NB4 (cell line): Measurements from ENCODE around the gene CCR4.
"Not testable (repeated sequence)": the region's sequence is repeated elsewhere in the genome, so short reads cannot be mapped to it uniquely, and the experiment has no call there.

Experiments
- DNase-seq: peaks from one replicate; pipeline ENCODE4 v3.0.0; 2010; ENCODE audit warnings: low read depth
- H3K4me3 ChIP-seq: one replicate; pipeline ENCODE4 v1.5.1; 2011; ENCODE audit warnings: mild to moderate bottlenecking, low read depth, low read length, moderate library complexity
- MYC ChIP-seq: IDR thresholded peaks from 2 replicates; pipeline ENCODE4 v1.6.1; 2011; ENCODE audit warnings: low read depth, low read length
- POLR2A ChIP-seq: IDR thresholded peaks from 2 replicates; pipeline ENCODE4 v1.6.1; 2011; ENCODE audit warnings: mild to moderate bottlenecking; ENCODE audit not compliant: insufficient read length; ENCODE audit errors: extremely low read depth
- TF ChIP-seq, protein P1 (sequence below): IDR thresholded peaks from one replicate; pipeline ENCODE4 v1.5.1; 2012; ENCODE audit warnings: low read depth, low read length
- TF ChIP-seq, protein P2 (sequence below): IDR thresholded peaks from 2 replicates; pipeline ENCODE4 v1.6.1; 2011; ENCODE audit warnings: low read depth, low read length

Gene CCR4

DNA sequence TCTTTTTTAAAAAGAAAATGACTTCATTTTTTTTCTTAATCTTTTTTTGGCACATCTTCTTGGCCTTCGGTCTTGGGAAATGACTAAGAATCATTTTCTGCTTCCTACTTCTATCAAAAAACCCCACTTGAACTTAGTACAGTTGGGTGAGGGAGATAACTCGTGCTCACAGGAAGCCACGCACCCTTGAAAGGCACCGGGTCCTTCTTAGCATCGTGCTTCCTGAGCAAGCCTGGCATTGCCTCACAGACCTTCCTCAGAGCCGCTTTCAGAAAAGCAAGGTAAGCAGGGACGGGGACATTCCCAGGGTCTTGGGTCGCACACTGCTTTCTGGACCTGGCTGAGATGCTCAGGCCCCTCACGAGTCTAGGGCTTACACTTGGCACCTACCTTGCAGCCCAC, at the start of gene CCR4:
Gene CCR4, plus strand, starts transcription at position 235 of the 402 bp plus-strand sequence. CDS start 1,779 bp downstream, outside the sequence.
- no peak for TF ChIP-seq POLR2A
- TF ChIP-seq MYC: no peak
- TF ChIP-seq, protein P1, sequence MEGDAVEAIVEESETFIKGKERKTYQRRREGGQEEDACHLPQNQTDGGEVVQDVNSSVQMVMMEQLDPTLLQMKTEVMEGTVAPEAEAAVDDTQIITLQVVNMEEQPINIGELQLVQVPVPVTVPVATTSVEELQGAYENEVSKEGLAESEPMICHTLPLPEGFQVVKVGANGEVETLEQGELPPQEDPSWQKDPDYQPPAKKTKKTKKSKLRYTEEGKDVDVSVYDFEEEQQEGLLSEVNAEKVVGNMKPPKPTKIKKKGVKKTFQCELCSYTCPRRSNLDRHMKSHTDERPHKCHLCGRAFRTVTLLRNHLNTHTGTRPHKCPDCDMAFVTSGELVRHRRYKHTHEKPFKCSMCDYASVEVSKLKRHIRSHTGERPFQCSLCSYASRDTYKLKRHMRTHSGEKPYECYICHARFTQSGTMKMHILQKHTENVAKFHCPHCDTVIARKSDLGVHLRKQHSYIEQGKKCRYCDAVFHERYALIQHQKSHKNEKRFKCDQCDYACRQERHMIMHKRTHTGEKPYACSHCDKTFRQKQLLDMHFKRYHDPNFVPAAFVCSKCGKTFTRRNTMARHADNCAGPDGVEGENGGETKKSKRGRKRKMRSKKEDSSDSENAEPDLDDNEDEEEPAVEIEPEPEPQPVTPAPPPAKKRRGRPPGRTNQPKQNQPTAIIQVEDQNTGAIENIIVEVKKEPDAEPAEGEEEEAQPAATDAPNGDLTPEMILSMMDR: no peak
- TF ChIP-seq, protein P2, sequence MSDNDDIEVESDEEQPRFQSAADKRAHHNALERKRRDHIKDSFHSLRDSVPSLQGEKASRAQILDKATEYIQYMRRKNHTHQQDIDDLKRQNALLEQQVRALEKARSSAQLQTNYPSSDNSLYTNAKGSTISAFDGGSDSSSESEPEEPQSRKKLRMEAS: no peak
- no peak for DNase-seq

DNA sequence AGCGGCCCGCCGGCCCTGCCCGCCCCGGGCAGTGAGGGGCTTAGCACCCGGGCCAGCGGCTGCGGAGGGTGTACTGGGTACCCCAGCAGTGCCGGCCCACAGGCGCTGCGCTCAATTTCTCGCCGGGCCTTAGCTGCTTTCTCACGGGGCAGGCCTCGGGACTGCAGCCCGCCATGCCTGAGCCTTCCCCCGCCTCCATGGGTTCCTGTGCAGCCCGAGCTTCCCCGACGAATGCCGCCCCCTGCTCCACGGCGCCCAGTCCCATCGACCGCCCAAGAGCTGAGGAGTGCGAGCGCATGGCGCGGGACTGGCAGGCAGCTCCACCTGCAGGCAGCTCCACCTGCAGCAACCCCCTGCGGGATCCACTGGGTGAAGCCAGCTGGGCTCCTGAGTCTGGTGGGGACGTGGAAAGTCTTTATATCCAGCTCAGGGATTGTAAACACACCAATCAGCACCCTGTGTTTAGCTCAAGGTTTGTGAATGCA, 48.5 kb upstream of the CCR4 start:
- not testable (repeated sequence) for H3K4me3 ChIP-seq, DNase-seq

More for the DNA sequence above, at the start of gene CCR4:
- no peak within 1 kb of the TSS for H3K4me3 ChIP-seq

DNA sequence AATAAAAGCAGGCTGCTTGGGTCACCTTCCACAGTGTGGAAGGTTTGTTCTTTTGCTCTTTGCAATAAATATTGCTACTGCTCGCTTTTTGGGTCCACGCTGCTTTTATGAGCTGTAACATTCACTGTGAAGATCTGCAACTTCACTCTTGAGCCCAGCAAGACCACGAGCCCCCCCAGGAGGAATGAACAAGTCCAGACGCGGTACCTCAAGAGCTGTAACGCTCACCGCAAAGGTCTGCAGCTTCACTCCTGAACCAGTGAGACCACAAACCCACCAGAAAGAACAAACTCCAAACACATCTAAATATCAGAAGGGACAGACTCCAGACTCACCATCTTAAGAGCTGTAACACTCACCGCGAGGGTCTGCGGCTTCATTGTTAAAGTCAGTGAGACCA, 47.5 kb upstream of the CCR4 start:
- DNase-seq: no peak
- TF ChIP-seq MYC: no peak
- TF ChIP-seq, protein P1: no peak
- TF ChIP-seq, protein P2: no peak
- no peak for TF ChIP-seq POLR2A
- no peak overlapping the region for H3K4me3 ChIP-seq

DNA sequence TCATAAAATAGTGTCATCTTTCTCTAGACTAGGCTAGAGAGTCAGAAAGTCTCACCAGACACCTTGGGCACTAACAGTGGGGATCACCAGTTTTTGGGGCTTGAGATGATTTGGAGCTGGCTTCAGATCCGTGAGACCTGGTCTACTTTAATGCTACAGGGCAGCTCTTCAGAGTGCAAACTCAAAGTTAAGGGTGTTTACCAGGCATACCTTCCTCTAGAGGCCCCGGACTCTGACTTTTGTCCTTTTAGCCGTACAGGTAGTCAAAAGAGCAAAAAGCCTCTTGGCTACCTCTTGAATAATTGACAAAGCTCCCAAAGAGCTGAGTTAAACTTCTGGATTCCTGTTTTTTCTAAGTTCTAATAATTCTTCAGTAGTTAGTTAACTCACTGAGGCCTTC, 41.4 kb upstream of the CCR4 start:
- no peak overlapping the region for H3K4me3 ChIP-seq
- DNase-seq: no peak
- TF ChIP-seq, protein P1: no peak
- TF ChIP-seq, protein P2: no peak

DNA sequence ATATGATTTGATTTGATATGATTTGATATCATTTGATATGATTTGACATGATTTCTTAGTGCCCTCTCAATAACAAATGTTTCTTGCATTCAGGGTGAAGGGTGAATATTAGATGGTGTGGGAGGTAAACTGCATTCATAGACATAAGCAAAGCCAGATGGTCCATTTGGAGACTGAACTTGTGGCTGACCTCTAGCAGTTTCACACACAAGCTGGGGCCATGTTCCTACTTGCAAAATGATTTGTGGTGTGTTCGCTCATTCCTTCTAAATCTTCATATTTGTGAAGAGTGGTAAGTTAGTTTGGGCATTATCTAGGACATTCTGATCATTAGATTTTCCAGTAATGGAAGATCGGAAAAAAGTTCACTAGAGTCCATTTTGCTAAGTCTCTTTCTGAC, 40.5 kb upstream of the CCR4 start:
- no peak for DNase-seq
- TF ChIP-seq, protein P2: no peak
- TF ChIP-seq, protein P1: no peak
- TF ChIP-seq POLR2A: no peak
- no peak for TF ChIP-seq MYC

DNA sequence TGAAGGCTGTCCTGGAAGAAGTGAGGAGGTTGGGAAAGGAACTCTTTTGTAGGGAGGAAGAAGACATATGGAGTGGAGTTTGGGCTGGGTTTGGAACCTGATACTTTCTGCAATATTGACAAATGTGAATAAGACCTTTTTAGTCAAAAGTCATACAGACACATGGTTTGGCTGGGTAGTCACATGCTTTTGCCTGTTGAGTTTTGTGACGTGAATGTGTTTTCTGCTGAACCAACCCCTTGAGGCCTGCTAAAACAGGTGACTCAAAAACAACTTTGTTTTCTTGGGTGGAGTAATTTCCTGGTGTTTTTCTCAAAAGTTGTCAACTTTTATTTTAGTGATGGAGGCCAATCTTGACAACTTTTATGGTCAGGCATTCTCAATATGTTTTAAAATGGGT, 39.4 kb upstream of the CCR4 start:
- no peak for TF ChIP-seq POLR2A
- TF ChIP-seq, protein P2: no peak
- TF ChIP-seq, protein P1: no peak
- H3K4me3 ChIP-seq: no peak overlapping the region
- DNase-seq: no peak

More for the DNA sequence above, 40.5 kb upstream of the CCR4 start:
- H3K4me3 ChIP-seq: no peak overlapping the region
